HTERT RPE-1 (cell line): Measurements from ENCODE around the gene JAKMIP1.
"Not testable (repeated sequence)": the region's sequence is repeated elsewhere in the genome, so short reads cannot be mapped to it uniquely, and the experiment has no call there.

ENCODE experiments used
- in situ Hi-C: fragments of 300-500 bp; cut with MboI; formaldehyde crosslinking; loops from 4 replicates; pipeline ENCODE4 v1.14.3; 2020; ENCODE audit warnings: low sequenced_read_pairs

JAKMIP1 gene

DNA sequence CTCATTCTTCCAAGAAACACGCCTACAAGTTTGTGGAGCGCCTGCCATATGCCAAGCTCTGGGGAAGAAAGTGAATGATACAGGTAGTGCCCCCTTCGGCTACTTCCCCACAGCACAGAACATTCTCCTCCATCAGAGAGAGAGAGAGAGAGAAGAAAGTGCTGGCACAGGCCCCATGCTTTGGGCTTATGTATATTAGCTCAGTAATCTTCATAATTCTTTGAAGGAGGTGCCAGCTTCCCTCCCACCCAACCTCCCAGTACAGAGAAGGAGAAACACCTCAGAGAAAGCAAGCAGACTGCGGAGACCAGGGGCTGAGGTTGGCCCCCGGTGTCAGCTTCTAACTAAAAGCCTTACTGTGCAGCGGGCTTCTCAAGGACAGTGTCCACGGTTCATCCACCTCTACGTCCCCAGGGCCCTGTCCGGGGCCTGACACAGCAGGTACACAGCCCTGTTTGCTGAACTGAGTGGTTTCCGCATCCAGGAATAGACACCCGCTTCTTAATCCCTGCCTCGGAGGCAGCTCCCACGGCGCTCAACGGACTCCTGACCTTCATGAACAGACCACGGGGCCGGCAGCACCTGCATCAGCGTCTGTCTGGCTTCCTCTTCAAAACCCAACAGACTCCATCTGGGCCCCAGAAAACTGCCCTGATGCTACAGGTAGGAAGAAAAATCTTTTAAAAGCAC is 50.2 kb downstream of the JAKMIP1 start:
- in situ Hi-C loops: no loop called here

DNA sequence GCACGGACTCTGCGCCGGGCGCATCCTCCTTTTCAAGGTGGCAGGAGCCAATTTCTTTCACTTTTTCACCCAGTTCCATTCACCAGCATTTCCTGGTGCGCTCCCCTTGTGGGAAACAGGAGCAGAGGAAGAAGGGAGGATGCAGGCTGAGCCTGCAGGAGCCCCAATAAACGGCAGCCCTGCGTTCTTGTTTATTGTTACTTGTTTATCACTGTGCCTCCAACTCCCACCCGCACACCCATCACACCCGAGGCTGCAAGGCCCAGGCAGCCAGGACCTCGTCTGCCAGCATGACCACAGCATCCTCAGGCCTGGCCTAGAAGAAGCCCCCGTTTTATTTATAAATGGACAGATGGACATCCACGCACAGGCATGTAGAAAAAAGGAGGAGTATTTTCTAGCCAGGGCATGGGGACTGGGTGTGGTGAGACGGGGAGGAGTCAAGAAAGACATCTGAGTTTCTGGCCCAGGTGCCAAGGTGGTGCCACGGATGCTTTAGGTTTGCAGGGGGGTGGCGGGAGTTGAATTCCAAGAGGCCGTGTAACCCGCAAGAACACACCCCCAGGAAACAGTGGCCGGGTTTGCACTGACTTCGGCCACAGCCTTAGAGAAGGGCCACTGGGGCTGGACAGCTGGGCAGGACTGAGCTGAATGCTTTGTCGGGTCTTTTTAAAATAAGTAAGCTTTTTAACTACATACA is 51.7 kb downstream of the JAKMIP1 start:
- in situ Hi-C loops: no loop called here

DNA sequence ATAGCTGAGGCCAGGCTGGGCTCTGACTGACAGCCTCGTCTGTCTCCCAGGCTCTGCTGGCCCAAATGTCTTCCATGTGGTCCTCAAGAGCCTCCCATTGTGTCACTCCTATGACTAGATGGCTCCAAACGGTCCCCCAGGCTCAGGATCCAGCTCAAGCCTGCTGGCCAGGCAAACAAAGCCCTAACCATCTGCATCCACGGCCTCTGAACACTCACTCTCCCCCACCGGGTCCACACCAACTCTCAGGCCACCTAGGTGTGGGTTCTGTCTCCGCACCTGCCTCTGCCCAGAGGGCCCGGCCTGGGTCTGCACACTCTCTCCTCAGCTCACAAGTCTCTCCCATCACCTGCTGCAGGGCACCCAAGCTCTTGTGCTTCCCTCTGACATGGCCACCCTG is 52.9 kb downstream of the JAKMIP1 start:
- in situ Hi-C loops: no loop called here

DNA sequence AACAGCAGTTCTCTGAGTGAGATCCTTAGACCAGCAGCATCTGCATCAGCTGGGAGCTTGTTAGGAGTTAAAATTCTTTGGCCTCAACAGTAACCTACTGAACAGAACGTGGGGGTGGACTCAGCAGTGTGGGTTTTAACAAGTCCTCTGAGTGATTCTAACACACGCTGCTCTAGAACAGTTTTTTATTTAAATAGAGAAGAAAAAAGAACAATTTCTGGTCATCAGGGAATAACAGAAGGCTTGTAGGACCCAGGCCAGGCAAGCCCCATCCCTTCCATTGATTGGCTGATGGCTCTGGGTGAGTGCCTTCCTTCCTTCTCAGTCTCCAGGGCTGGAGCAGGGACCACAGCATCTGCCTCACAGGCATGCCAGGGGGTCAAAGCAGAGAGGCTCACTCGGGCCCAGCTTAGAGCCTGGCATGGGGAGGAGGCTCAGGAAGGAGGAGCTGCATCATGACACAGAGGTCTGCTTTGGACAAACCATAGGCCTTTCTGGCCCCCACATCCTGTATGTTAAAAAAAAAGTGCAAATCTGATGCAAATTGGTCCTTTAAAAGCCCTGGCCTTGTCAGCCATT is 56.7 kb downstream of the JAKMIP1 start:
- in situ Hi-C loops: no loop called here

DNA sequence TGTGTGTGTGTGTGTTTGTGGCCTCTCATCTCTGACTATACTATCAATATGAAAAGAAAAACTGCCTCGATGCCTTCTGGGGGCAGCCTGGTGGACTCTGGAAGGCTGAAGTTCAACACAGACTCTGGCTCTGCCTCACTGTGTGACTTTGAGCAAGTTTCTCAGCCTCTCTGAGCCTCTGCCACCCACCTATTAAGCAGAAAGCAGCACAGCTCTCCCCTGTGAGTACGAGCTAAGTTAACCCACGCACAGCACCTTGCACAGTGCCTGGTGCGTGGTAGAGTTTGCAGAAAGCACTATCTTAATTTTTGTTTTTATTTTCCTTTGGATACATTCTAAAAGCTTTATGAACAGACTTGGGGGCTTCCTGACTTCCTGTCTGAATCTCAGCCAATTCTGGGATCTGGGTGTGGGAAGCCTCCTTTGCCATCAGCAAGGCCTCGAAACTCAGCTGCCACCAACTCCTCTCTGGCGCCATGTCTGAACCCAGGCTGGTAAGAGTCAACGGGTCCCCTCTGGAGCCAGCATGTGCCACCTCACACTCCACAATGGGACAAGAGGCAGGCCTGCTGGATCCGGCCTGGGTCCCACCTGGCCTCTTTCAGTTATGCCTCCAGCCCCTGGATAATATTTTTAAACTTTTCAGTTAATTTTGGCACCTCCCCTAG is 57.3 kb downstream of the JAKMIP1 start:
- in situ Hi-C loops: no loop called here

DNA sequence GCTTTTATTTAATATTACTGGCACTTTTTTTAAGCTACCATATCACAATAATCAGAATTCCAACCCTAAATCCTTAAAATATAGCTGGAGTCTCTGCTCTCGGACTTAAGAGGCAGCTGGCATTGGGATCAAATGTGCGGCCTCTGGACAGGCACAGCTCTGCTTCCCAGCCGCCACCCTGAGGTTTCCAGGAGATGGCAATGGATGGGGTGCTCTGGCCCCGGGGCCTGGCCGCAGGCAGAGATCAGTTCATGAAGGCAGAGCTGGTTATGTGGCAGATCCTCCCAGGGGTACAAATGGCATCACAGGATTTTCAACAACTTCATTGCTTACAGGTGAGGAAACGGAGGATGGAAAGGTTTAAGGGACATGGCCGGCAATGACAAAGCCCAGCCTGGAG is 57.8 kb downstream of the JAKMIP1 start:
- in situ Hi-C loops: no loop called here

DNA sequence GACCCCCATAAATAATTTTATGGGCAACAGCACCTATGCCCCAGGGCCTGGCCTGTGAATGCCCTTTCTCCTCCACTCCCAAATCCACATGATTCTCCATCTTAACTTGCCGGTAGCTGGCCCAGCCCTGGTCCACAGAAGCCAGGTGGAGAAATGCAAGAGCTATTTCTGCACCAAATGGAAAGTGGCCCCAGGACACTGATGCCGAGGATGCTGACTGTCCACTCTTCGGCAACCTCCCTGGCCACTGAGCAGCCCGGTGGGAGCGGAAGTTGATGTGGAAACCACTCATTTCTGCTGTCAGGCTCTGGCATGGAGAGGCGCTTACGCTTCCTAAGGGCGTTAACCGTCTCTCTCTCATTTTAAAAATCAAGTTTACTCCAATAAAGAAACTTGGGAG is 58.8 kb downstream of the JAKMIP1 start:
- in situ Hi-C loops: no loop called here

DNA sequence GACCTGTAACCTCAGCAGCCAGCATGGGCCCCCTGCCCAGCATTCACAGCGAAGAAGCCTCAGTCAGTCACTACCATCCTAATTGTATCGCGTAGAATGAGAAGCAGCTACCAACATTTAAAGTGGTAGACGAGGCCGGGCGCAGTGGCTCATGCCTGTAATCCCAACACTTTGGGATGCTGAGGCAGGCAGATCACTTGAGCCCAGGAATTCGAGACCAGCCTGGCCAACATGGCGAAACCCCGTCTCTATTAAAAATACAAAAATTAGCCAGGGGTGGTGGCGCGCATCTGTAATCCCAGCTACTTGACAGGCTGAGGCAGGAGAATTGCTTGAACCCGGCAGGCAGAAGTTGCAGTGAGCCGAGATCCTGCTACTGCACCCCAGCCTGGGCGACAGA is 59.3 kb downstream of the JAKMIP1 start:
- in situ Hi-C loops: not testable (repeated sequence)

DNA sequence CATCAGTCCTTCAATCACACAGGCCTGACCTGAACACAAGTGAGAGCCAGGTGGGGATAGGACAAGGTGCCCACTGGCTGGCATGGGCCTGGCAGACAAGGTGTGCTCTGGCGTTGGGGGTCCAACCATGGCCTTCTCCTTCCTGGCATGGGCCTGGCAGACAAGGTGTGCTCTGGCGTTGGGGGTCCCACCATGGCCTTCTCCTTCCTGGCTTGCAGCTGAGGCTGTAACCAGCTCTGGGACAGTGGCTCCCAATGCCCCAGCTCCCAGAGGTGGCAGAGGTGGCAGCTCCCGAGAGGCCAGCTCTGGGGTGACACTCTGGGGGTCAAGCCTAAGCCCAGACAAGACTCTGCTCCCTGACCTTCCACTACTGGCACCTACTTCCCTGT is 62.6 kb downstream of the JAKMIP1 start:
- in situ Hi-C loops: no loop called here

DNA sequence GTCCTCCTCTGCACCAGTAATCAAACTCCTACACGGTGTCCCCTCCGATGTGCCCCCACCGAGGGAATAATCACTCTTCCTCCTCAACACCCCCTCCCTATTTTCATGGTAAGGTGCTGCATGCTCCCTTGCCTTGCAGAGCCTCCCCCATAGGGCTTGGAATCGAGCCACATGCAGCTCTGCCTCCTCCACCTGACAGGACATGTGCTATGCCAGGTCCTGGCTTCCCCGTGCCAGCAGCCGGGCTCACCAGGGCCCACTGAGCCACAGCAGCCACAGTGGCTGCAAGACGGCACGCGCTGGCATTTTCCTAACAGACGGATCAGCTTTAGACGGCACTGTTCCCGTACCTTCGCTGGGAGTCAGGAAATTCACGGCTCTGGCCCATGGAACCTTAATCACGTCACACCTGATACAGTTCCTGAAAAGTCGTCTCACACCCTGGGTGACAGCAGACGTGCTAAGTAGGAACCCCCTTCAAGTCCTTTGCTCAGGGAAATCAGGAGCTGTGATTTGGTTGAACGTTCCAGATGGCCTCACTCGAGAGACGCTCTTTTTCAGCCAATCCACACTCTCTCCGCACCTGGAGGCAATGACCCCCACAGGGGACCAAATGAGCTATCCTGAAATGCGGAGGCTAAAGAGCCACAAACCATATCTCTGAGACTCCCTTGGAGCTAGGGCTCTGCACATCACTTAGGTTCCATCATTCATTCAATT is 63.2 kb downstream of the JAKMIP1 start:
- in situ Hi-C loops: no loop called here

DNA sequence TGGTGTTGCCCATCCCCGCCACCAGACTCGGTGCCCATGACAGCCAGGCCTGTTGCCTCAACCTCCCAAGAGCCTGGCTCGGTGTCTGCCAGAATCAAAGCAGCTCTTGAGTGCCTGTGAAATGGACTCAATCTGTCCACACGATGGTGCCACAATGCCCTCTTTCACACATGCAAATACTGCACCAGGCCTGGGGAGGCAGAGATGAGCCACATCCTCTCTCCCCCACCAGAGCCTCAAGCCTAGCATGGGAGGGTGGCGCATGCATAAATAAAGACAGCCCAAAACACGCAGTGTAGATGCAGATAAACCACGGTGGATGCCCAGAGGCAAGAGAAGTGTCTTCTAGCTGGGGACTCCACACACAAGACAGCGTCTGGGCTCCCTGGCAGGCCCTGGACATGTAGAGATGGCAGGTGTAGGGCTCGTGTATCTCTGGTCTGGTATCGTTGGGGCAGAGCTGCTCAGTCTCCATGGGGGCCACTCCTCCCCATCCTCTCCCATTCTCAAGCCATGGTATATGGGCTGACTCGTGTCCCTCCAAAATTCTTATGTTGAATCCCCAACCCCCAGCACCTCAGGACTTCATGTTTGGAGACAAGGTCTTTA is 65.6 kb downstream of the JAKMIP1 start:
- in situ Hi-C loops: no loop called here

DNA sequence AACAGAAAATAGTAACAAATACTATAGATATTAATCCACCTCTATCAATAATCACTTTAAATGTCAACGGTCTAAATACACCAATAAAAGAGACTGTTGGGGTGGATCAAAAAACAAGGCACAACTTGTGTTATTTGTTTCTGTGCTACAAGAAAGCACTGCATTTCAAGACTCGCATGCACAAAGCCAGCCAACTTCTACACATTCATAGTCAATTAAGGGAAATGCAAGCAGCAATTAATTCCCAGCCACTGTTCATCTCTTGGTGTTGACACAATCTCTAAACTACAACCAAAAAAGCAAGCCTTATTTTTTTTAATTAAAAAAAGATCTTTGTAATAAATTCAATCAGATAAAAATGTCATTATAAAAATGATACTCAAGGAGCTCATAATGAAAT is 67.6 kb downstream of the JAKMIP1 start:
- in situ Hi-C loops: no loop called here

DNA sequence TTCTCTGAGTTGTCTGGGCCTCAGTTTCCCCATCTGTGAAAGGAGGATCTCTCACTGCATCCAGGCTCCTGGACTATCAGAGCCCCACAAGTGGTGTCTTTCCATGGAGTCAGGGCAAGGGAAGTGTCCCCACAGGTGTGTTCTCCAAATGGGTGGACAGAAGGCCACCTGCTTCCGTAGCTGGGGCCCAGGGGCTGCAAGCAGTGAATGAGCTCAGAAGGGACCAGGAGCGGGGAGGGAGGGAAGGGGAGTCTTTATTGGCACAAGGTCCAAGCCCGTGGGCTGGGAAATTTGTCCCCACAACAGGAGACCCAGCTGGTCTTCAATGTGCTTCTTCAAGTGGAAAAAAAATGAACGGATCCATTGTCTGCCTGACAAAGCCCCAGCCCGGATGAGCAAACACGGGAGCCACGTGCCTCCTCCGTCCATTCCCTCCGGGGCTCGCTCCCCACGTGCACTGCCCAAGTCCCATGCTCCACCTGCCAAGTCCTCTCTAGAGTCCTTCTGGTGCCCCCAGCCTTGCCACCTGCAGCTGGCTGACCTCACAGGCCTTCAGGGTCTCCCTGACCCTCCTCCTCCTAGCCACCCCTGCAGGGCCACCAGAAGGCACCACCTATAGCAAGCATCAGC is 72.0 kb downstream of the JAKMIP1 start:
- in situ Hi-C loops: no loop called here

DNA sequence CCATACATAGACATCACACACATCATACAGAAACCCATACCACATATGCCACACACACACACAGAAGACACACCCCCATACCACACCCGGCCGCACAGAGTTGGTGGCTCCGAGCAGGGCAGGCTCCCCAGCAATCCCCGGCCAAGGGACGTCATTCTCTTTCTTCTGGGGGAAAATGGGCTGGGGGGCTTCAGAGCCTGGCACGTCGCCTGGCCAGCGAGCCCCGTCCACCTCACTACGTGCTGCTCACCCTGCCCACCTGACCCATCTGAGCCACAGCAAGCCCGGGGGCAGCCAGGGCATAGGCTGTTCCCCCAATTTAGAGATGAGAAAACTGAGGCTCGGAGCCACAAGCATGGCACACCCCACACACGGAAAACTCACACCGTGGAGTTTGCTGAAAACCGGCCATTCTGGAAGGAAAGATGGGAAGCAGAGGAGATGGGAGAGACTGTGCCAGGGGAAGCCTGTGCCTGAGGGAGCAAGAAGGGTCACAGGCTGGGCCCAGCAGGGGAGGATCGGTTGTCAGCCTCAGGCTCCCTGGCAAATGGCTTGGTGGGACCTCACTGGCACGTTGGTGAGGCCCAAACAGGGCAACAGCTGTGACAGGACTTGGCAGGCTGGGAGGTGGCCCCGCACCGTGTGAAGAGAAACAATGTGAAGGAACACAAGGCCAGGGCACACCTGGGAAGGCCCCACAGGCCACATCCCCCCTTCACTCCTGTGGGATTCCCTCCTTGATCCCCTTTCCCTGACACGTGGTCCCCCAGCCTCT is 73.2 kb downstream of the JAKMIP1 start:
- in situ Hi-C loops: no loop called here

DNA sequence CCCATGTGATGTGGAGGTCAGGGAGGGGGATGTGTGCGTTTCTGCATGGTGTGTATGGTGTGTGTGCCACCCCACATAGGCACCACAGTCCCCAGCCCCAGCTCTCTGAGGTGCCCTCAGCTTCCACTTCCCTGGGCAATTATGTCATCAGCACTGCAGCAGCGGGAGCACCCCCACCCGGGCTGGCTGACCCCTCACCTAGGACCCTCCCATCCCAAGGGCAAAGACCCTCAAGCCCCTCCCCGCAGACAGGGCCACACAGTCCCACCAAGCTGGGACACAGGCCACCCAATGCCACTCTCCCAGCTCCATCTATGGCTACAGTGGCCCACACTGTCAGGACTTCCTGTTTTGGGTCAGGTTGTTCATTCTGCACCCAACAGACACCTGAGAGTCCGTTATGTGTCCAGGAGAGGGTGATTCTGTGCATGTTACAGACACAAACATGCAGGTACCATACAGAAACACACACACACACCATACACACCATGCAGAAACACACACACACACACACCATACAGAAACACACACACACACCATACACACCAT is 75.2 kb downstream of the JAKMIP1 start:
- in situ Hi-C loops: no loop called here

DNA sequence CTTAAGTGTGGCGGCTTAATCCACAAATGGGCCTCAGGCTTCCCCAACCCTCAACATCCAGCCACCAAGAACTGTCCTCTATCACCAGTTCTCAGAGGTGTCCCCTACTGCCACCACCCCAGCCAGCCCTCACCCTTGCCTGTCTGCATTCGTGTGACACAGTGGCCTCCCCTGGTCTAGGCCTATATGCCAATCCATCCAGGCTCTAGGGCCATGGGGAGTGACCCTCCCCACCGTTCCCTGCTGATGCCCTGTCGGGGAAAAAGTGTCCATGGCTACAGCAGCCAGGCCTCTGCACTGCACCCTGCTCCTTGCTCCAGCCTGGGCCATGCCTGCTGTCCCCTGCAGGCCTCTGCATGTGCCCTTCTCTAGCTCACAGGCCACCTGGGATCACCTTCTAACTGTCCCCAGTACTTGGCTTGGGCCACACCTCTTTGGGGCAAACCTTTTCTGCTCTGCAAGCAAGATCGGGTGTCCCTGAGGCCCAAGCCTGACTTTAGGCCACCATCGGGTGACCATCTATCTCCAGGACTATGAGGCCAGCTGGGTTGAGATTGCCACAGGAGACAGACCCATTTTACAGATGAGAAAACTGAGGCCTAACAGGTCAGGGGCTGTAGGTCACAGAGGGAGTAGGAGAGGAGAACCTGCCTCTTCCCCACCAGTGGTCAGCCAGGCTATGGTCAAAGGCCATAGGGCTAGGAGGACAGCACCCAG is 75.8 kb downstream of the JAKMIP1 start:
- in situ Hi-C loops: no loop called here

DNA sequence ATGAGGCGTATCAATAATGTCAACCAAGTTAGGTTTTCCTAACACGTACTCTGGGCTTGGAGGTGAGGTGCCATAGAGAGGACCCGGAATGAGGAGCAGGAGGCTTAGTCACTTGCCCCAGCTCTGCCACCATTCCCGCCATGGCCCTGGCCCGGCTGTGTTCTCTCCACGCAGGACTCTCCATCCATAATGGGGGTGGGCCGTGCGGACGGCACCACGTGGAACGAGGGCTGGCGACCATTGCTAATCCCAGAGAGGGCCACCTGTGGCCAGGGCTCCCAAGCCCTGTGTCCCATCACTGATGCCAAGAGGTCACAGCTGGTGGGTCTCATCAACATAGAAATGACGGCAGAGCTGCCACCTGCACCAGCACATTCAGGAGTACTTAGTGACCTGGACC is 76.4 kb downstream of the JAKMIP1 start:
- in situ Hi-C loops: no loop called here

DNA sequence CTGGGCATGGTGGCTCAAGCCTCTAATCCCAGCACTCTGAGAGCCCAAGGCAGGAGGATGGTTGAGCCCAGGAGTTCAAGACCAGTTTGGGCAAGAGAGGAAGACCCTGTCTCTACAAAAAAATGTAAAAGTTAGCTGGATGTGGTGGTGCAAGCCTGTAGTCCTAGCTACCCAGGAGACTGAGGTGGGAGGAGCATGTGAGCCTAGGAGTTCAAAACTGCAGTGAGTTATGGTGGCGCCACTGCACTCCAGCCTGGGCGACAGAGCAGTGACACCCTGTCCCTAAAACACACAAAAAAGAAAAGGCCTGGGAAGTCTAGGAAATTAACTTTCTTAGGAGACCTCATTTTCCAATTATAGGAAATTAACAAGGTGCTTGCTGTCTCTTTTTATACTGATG is 76.8 kb downstream of the JAKMIP1 start:
- in situ Hi-C loops: no loop called here

DNA sequence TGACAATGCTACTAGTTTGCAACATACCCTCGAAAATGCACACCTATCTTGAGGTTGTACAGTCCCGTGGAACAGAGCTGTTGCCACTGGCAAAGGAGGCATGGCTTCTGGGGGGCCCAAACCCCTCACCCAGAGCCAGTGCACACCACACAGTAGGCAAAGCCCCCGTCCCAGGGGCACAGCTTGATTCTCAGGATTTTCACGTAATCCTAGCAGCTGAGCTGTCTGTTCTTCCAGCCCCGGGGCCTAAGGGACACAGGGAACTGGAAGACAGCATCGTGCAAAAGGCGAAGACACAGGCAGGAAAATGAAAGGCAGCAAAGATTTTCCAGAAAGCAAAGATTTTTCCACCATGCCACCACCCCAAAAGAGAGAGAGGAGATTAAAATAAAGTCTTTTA is 77.2 kb downstream of the JAKMIP1 start:
- in situ Hi-C loops: no loop called here
